DOHH2 (cell line): ENCODE measurements around the gene CHIT1.

Source experiments
- CTCF ChIP-seq: fragments of 200-600 bp; sonication (generic); IDR thresholded peaks from one replicate; pipeline ENCODE4 v1.5.1; 2014; ENCODE audit warnings: antibody characterized with exemption, mild to moderate bottlenecking, low read depth, low read length; ENCODE audit not compliant: poor library complexity, severe bottlenecking
- EZH2phosphoT487 ChIP-seq: fragments of 200-600 bp; sonication (generic); IDR thresholded peaks from 2 replicates; pipeline ENCODE4 v1.6.1; 2017; ENCODE audit warnings: borderline replicate concordance, mild to moderate bottlenecking, antibody characterized with exemption, low read length, moderate library complexity, mixed read lengths

GRCh38 chr1:203267912-203268311, 38.4 kb upstream of the CHIT1 start:
- TF ChIP-seq CTCF = no peak
- no peak for TF ChIP-seq EZH2phosphoT487
